Neutrophil (primary cell): Measurements from ENCODE around the gene NQO1.

Experiments used
- H3K27ac ChIP-seq: fragments of 200-600 bp; sonication (generic); 2 replicates; pipeline ENCODE4 v1.5.1; 2016; ENCODE audit warnings: mild to moderate bottlenecking, moderate library complexity
- H3K27me3 ChIP-seq: fragments of 200-600 bp; sonication (generic); 2 replicates; pipeline ENCODE4 v1.6.0; 2016; ENCODE audit warnings: mild to moderate bottlenecking
- H3K36me3 ChIP-seq: fragments of 200-600 bp; sonication (generic); 2 replicates; pipeline ENCODE4 v1.5.1; 2017
- H3K4me1 ChIP-seq, 2 experiments: fragments of 200-600 bp in 1 of 2; sonication (generic) in 1 of 2; 1 replicate in 1 of 2; 2 replicates in 1 of 2; pipeline versions ENCODE4 v1.5.1 to v1.6.1; 2013 to 2016; ENCODE audit warnings: low read depth in 1 of 2, low read length in 1 of 2, mild to moderate bottlenecking in 1 of 2, moderate library complexity in 1 of 2; ENCODE audit not compliant: control insufficient read depth in 1 of 2, insufficient read depth in 1 of 2
- H3K4me3 ChIP-seq, 2 experiments: fragments of 200-600 bp in 1 of 2; sonication (generic) in 1 of 2; 1 replicate in 1 of 2; 2 replicates in 1 of 2; pipeline ENCODE4 v1.5.1; 2013 to 2016; ENCODE audit warnings: low read depth in 1 of 2, low read length in 1 of 2, mild to moderate bottlenecking in 1 of 2, moderate library complexity in 1 of 2
- H3K9me3 ChIP-seq: fragments of 200-600 bp; sonication (generic); 2 replicates; pipeline ENCODE4 v1.5.1; 2016
- TF ChIP-seq, protein P1 (sequence below): fragments of 200-600 bp; sonication (generic); IDR thresholded peaks from 2 replicates; pipeline ENCODE4 v1.5.1; 2016; ENCODE audit warnings: antibody characterized with exemption

Gene NQO1

DNA sequence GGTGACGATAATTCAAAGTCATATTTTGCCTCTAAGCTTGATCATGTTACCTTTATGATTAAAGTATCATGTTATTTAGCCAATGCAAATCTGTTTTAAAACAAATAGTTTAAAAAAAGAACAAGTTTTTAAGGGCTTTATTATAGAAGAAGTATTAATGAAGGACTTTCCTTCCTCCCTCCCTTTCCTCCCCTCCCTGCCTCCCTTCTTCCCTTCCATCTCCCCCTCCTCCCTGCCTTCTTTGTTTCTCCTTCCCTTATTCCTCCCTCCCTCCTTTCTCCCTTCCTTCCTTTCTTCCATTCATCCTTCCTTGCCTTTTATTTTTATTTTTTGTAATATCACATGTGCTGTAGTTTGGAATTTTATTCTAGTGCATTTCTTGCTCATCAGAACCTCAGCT, 26.4 kb downstream of the NQO1 start:
- H3K27ac ChIP-seq, result no peak overlapping the region
- H3K4me1 ChIP-seq, result no peaks in the 10 kb centered on the region
- H3K4me3 ChIP-seq, result no peak overlapping the region
- no peaks in the 10 kb centered on the region for H3K27me3 ChIP-seq
- H3K36me3 ChIP-seq, result peaks cover 58% of the 10 kb centered on the region
- H3K9me3 ChIP-seq, result no peaks in the 10 kb centered on the region
- TF ChIP-seq, protein P1, sequence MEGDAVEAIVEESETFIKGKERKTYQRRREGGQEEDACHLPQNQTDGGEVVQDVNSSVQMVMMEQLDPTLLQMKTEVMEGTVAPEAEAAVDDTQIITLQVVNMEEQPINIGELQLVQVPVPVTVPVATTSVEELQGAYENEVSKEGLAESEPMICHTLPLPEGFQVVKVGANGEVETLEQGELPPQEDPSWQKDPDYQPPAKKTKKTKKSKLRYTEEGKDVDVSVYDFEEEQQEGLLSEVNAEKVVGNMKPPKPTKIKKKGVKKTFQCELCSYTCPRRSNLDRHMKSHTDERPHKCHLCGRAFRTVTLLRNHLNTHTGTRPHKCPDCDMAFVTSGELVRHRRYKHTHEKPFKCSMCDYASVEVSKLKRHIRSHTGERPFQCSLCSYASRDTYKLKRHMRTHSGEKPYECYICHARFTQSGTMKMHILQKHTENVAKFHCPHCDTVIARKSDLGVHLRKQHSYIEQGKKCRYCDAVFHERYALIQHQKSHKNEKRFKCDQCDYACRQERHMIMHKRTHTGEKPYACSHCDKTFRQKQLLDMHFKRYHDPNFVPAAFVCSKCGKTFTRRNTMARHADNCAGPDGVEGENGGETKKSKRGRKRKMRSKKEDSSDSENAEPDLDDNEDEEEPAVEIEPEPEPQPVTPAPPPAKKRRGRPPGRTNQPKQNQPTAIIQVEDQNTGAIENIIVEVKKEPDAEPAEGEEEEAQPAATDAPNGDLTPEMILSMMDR, result no peak

DNA sequence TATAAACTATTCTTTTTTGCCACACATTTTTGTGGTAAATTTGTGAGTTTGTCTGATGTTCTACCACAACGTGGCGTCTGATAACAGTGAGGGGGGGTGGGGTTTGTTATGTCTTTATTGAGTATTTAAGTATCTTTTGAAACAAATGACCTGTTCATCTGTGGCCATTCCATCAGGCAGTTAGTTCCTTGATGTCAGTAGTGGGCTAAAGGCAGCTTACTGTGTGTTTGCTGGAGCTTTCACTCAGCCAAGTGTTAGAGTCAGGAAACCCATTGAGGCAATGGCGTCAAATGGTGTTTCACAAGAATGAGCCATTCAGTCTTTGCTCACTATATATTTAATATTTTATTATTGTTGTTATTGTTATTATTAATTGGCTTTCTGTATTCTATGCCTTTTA, 28.0 kb downstream of the NQO1 start:
- H3K36me3 ChIP-seq, result peaks cover 68% of the 10 kb centered on the region
- H3K27ac ChIP-seq, result no peak overlapping the region
- H3K4me3 ChIP-seq, result no peak overlapping the region
- TF ChIP-seq, protein P1, result no peak
- H3K27me3 ChIP-seq, result no peaks in the 10 kb centered on the region
- no peaks in the 10 kb centered on the region for H3K4me1 ChIP-seq
- H3K9me3 ChIP-seq, result no peaks in the 10 kb centered on the region

DNA sequence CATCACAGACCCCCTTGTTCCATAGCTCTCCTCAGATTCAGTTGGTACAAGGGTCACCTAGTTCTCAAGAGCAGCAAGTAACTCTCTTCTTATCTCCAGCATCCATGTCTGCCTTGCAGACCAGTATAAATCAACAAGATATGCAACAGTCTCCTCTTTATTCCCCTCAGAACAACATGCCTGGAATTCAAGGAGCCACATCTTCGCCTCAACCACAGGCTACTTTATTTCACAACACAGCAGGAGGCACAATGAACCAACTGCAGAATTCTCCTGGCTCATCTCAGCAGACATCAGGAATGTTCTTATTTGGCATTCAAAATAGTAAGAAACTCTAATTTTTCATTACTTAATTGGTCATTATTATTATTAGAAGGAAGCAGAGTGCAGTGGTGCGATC, 32.4 kb downstream of the NQO1 start:
- Histone ChIP-seq H3K9me3 (no peaks in the 10 kb centered on the region), H3K4me3 (no peak overlapping the region), H3K4me1 (no peaks in the 10 kb centered on the region), H3K27me3 (no peaks in the 10 kb centered on the region), H3K36me3 (peaks cover 82% of the 10 kb centered on the region), H3K27ac (no peak overlapping the region)
- TF ChIP-seq, protein P1, result no peak

DNA sequence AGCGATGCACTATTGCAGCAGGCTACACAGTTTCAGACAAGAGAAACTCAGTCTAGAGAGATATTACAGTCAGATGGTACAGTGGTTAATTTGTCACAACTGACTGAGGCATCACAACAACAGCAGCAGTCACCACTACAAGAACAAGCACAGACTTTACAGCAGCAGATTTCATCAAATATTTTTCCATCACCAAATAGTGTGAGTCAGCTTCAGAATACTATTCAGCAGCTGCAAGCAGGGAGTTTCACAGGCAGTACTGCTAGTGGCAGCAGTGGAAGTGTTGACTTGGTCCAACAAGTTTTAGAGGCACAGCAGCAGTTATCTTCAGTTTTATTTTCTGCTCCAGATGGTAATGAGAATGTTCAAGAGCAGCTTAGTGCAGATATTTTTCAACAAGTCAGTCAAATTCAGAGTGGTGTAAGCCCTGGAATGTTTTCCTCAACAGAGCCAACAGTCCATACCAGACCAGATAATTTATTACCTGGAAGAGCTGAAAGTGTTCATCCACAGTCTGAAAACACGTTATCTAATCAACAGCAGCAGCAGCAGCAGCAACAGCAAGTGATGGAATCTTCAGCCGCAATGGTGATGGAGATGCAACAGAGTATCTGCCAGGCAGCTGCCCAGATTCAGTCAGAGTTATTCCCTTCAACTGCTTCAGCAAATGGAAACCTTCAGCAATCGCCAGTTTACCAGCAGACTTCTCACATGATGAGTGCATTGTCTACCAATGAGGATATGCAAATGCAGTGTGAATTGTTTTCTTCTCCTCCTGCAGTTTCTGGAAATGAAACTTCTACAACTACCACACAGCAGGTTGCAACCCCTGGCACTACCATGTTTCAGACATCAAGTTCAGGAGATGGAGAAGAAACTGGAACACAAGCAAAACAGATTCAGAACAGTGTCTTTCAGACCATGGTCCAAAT, 34.1 kb downstream of the NQO1 start:
- Histone ChIP-seq H3K27ac (no peak overlapping the region), H3K27me3 (no peaks in the 10 kb centered on the region), H3K36me3 (peaks cover 83% of the 10 kb centered on the region), H3K4me1 (no peaks in the 10 kb centered on the region), H3K9me3 (no peaks in the 10 kb centered on the region), H3K4me3 (no peak overlapping the region)
- TF ChIP-seq, protein P1, result no peak

DNA sequence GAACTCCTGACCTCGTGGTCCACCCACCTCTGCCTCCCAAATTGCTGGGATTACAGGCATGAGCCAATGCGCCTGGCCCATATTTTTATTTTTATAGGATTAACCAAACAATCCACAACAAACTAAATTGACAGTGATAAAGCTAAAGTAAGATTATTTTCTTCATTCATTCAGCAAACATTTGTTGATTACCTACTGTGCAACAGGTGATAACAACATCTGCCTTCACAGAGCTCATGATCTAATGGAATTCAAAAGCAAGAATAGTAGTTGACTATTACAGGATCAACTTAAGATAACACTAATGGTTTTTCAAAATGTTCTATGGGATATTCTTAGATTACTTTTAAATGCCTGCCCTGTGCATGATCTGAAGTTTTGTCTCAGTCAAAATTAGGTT, 37.8 kb downstream of the NQO1 start:
- Histone ChIP-seq H3K27me3 (no peaks in the 10 kb centered on the region), H3K36me3 (peaks cover 79% of the 10 kb centered on the region), H3K4me1 (no peaks in the 10 kb centered on the region), H3K4me3 (no peak overlapping the region), H3K27ac (no peak overlapping the region), H3K9me3 (no peaks in the 10 kb centered on the region)
- TF ChIP-seq, protein P1, result no peak
